Inferior parietal cortex (tissue), 1 donor: ENCODE data around the gene SPDYE18.
"Not testable (repeated sequence)": the region's sequence is repeated elsewhere in the genome, so short reads cannot be mapped to it uniquely, and the experiment has no call there.

Experiments used
- DNase-seq: peaks from one replicate; pipeline ENCODE4 v3.0.0-alpha.2; 2016; ENCODE audit errors: extremely low spot score

The SPDYE18 gene

GRCh38 chr7:77062557-77062956 lies at the start of gene SPDYE18:
TSS of gene SPDYE18 (minus strand) at chr7:77062558. CDS start at chr7:77060512, 2,046 bp downstream.
- DNase-seq: not testable (repeated sequence)

- not testable (repeated sequence) for DNase-seq
Observed at GRCh38 chr7:77108362-77108761, 46.0 kb upstream of the SPDYE18 start.

GRCh38 chr7:77107659-77108058 lies 45.3 kb upstream of the SPDYE18 start:
- DNase-seq: not testable (repeated sequence)

- DNase-seq: not testable (repeated sequence)
Observed at GRCh38 chr7:77105904-77106303, 43.5 kb upstream of the SPDYE18 start.

- DNase-seq: not testable (repeated sequence)
Observed at GRCh38 chr7:77102671-77103070, 40.3 kb upstream of the SPDYE18 start.

- DNase-seq: not testable (repeated sequence)
Observed at GRCh38 chr7:77101187-77101586, 38.8 kb upstream of the SPDYE18 start.

GRCh38 chr7:77100501-77100900 lies 38.1 kb upstream of the SPDYE18 start:
- DNase-seq: not testable (repeated sequence)

GRCh38 chr7:77092301-77092700 lies 29.9 kb upstream of the SPDYE18 start:
- not testable (repeated sequence) for DNase-seq

- DNase-seq: not testable (repeated sequence)
Observed at GRCh38 chr7:77082192-77082591, 19.8 kb upstream of the SPDYE18 start.

GRCh38 chr7:77080236-77080635 lies 17.9 kb upstream of the SPDYE18 start:
- not testable (repeated sequence) for DNase-seq

GRCh38 chr7:77079624-77080023 lies 17.3 kb upstream of the SPDYE18 start:
- not testable (repeated sequence) for DNase-seq

GRCh38 chr7:77079112-77079511 lies 16.8 kb upstream of the SPDYE18 start:
- DNase-seq: not testable (repeated sequence)

GRCh38 chr7:77077060-77077459 lies 14.7 kb upstream of the SPDYE18 start:
- DNase-seq: not testable (repeated sequence)

- not testable (repeated sequence) for DNase-seq
Observed at GRCh38 chr7:77074786-77075396, 12.5 kb upstream of the SPDYE18 start.

- not testable (repeated sequence) for DNase-seq
Observed at GRCh38 chr7:77071108-77071507, 8.8 kb upstream of the SPDYE18 start.

- DNase-seq: not testable (repeated sequence)
Observed at GRCh38 chr7:77065869-77066268, 3.5 kb upstream of the SPDYE18 start.

GRCh38 chr7:77063732-77064131 lies 1.4 kb upstream of the SPDYE18 start:
- DNase-seq: not testable (repeated sequence)

GRCh38 chr7:77032261-77032660 lies 30.1 kb downstream of the SPDYE18 start, which contains the start of gene SPDYE17:
TSS of gene SPDYE17 (minus strand) at chr7:77032361. CDS start at chr7:77030570, 1,791 bp downstream.
- DNase-seq: not testable (repeated sequence)

- not testable (repeated sequence) for DNase-seq
Observed at GRCh38 chr7:77026349-77026748, 36.0 kb downstream of the SPDYE18 start.

- DNase-seq: not testable (repeated sequence)
Observed at GRCh38 chr7:77010074-77010680, 52.2 kb downstream of the SPDYE18 start.

- not testable (repeated sequence) for DNase-seq
Observed at GRCh38 chr7:77008000-77008399, 54.4 kb downstream of the SPDYE18 start.

- DNase-seq: not testable (repeated sequence)
Observed at GRCh38 chr7:77006127-77007110, 55.9 kb downstream of the SPDYE18 start.
